COLO668 (cell line): Measurements from ENCODE around the gene HSD17B12.

Source experiments
- DNase-seq: peaks from one replicate; lab custom pipeline; 2025; ENCODE audit not compliant: unreplicated experiment; lab: John Stamatoyannopoulos, UW

Gene HSD17B12

DNA sequence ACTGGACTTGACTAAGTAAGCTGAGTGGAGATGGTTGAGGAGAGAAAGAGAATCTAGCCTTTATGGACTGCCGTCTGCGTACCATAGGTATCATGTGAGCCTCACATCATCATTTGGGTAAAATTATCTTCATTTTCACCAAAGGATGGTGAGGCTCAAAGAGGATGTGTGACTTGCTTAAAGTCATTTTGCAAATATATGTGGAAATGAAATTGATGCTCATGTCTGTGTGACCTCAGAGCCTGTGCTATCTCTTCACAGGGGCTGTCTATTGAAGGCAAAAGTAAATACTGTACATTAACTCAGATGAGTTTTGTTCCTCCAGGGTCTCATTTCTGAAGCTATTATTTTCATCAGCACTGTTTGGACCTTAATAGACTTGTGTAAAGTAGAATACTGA is 116.8 kb downstream of the HSD17B12 start:
- DNase-seq: no peak

DNA sequence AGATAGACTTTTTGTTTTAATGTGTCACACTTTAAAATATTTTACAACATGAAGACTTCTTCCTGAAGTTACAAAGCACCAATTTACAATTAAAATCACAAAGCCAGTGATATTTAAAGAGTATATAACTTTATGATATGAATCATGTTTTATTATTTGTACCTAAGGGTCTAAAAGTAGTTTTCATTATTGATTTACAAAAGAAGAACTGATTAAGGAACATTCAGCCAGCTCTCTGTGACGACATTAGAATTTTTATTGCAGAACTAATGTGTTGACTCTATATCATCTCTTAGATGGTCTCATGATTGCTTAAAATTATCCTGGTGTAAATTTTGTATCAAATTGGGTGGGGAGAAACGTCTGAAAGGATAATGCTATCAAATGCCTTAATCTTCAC is 117.3 kb downstream of the HSD17B12 start:
- no peak for DNase-seq

DNA sequence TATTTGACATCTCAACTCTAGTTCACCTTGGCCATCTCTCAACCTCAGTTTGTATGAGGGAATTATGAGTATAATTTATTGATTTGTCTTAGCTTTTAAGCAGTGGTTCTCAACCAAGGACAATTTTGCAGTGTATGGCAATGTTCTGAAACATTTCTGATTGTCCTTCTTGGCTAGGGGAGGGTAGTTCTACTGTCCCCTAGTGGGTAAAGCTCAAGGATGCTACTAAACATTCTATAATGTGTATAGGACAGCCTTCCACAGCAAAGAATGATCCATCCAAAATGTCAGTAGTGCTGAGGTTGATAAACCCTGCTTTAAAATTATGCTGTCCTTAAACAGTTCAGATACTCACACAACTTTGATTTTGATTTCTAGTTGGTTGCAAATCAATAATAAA is 122.0 kb downstream of the HSD17B12 start:
- no peak for DNase-seq

DNA sequence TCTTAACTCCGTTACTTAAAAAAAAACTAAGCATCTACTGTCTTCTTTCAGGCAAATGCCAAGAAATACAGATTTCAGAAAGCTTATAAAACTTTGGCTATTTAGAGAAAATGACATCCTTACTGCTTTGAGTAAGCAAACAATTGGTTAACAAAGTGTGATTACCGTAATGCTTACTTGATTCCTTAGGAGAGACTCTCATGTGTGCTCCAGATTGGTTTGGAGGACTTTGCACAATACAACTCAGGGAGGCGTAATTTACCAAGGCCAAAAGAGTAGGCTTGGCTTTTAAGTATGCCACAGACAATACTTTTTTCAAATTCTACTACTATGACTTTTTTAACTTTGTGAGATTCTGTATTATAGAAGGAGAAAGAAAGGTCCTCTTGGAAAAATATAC is 123.2 kb downstream of the HSD17B12 start:
- DNase-seq: no peak

DNA sequence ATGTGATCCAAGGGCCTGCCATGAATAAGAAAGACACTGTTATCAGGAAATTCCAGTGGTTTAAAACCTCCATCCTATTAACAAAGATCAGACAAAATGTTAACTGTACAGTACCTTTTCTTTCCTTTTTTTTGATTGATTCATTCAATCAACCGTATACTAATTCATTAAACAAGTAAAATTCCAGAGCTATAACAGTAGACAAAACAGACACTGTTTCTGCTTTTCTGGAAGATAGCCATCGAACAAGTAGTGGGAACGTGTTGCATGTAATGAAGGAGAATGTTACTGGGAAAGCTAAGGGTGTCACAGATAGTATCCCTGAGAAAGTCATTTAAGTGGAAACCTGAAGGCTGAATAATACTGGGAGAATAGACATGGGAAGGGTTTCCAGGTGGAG is 126.4 kb downstream of the HSD17B12 start:
- no peak for DNase-seq

DNA sequence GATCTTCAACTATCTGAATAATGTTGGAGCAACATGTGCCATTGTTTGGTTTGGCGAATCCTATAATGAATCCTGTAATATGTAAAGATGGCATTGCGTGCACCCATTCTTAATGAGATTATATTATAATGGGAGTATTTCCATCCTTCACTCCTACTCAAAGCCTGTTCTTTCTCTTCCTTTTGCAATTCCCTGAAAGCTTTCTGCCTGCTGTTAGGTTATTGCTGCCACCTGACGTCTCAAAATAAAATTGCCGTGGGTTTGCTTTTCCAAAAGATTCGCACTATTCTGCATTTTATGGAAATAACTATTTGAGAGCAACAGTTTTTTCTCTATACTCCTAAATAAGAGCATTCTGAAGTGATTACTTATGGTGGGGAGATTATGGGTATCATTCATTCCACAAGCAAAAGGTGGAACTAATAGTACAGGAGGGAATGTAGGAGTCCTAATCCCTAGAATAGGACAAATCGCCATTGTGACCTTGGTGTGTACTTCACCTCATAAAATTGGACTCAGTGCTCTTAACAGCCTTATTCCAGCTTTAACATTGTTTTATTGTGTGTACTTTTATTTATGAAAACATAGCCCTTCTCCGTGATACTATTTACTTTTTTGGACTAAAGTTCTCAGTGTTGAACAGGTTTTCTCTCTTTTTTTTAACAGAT is 130.5 kb downstream of the HSD17B12 start:
- no peak for DNase-seq

DNA sequence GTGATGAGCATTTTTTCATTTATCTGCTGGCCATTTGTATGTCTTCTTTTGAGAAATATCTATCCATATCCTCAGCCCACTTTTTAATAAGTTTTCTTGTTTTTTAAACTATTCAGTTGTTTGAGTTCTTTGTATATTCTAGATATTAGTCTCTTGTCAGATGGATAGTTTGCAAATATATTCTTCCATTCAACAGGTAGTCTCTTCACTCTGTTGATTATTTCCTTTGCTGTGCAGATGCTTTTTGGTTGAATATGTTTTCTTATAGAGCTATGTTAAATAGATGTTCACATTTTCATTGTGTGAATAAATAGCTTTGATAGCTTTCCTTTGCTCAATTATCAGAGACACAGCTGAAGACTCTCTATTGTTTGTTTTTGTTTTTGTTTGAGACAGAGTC is 131.9 kb downstream of the HSD17B12 start:
- no peak for DNase-seq

DNA sequence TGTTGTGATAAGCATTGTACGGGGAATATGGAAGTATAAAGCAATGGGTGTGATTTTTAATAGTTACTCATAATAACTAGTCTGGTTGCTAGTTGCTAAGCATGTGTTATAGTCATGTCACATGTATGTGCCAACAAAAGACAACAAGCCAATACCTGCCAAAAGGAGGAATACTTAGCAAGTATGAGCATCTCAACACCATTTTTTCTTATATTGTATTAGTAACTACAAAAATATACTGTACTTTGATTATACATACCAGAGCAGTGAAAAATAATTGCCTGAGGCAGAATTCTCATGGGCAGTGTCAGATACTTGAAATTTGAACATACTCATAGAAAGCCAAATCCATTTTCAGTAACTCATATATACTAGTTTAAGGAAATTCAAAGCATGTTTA is 137.7 kb downstream of the HSD17B12 start:
- DNase-seq: no peak

DNA sequence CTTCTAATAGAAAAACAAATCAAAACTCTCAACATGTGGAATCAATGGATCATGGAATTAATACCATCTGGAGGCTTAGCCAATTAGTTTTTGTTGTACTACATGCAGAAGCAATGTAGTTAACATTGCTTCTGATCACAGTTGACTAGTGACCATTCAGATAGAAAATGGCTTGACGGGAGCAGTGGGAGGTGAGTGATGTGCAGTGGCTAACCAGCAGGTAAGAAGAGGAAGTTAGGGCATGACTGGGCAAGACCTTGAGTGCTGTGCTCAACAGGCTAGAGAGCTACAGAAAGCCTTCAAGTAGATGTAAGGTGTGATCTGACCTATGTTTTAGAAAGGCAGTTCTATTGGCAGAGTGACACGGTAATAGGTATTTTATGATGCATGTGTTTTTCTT is 139.4 kb downstream of the HSD17B12 start:
- DNase-seq: no peak

DNA sequence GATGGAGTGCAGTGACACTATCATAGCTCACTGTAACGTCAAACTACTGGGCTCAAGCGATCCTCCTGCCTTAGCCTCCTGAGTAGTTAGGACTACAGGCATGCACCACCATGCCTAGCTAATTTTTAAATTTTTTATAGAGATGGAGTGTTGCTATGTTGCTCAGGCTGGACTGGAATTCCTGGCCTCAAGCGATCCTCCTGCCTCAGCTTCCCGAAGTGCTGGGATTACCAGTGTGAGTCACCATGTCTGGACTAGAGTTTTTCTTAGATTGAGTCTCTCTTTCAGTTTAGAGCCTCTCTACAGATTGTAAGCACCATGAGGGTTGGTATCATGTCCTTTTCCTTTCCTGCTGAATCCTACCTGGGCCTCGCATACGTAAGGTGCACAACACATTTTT is 142.8 kb downstream of the HSD17B12 start:
- no peak for DNase-seq

DNA sequence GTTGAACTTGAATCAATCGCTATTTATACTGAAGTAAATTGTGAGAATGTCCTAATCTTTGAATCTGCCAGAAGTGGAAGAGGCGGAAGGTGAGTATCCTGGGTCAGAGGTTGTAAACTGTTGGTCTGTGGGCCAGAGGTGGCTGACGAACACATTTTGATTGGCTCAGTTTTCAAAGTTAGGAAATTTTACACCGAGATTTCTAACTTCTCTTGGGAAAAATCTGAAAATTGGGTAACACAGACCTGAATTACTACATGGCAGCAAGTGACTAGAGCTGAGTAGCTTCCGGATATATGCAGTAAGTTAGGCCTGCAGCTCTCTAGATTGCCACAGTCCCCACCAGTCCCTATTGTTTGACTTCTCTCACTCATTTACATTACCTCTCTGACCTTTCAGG is 143.3 kb downstream of the HSD17B12 start:
- no peak for DNase-seq

DNA sequence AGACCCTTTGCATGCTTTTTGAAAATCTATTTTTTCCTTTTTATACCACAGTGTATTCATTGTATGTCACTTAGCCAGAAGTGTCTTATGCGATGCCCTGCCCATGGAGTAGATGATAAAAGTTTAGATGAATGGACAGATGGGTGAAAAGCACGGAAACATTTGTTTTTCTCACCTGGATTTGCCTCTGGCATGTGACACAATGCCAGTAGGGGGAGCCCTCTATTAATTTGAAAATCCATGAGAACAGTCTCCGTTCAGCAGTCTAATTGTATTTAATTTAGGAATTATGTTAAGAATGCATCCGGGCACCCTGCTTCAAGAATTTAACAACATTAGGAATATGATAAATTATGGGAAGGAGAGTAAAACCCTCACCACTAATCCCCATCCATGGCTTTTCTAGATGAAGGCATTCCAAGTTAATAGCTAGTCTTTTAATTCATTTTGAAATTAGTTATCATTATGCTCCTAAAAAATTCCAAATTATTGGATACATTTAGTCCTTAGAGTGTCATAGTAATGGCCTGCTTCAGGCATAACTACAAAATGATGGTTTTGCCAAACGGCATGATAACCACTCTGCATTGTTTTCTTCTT is 144.8 kb downstream of the HSD17B12 start:
- DNase-seq: no peak

DNA sequence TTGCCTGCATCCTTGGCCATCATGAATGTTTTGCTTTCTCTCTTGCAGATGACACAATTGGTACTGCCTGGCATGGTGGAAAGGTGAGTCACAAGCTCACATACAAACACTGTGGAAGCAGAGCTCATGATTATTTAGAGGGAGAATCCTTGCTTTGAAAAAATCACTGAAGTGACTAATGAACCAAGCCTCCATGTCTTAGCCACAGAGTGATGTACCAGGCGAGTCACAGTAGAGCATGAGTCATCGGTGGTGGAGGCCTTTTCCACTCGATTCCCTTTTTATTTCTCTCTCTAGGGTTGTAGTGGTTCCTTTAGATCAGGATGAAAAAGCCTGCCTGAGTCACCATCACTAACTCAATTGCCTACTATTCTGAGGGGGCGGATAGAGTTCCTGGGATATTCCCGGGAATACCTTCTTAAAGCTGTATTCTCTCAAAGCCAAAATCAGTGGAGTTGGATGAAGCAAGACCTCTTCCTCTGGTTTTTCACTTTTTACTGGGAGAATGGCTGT is 150.4 kb downstream of the HSD17B12 start:
- DNase-seq: peak; percentile 13

DNA sequence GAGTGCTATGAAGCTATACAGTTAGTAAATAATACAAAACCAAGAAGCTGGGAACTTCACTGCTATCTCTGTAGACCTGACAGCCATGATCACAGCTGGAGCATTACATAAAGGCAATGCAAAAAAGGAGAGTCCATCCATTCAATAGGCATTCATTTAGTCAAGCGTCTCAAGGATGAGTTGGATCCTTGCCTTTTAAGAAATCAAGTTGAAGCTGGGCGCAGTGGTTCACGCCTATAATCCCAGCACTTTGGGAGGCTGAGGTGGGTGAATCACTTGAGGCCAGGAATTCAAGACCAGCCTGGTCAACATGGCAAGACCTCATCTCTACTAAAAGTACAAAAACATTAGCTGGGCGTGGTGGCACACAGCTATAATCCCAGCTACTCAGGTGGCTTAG is 152.0 kb downstream of the HSD17B12 start:
- no peak for DNase-seq

DNA sequence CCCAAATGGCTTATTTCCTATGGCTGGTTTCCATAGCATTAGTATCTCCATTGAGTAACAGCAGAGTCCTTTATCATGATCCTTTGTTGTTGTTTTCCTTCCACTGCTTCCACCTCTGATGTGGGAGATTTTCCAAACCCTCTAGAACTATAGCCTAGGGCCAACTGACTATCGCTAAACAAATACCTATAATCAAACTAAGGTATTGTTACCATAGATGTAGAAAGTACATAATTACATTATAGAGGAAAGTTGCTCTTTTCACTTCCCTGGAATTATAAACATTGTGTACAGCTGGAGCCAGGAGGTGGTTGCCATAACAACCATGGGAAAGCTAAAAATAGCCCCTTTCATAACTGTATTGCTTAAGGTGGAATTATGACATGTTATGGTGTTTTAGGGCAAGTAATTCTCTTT is 153.1 kb downstream of the HSD17B12 start:
- no peak for DNase-seq

DNA sequence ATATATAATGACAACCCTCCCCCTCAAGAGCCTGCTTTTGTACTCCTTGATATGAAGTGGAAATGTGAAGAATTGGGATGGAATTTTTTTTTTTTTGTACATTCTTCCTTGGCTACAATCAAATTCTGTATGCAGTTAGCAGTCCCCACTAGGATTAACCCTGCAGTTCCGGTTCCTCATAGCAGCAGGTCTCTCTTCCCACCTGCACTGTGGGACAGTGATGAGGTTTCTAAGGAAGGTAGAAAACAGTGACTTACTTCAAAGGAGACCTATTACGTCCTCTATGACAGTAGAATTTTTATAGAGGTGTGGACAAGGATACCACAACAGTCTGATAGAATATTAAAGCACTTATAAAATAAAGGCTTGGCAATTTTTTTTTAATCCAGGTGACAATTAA is 153.7 kb downstream of the HSD17B12 start:
- no peak for DNase-seq

DNA sequence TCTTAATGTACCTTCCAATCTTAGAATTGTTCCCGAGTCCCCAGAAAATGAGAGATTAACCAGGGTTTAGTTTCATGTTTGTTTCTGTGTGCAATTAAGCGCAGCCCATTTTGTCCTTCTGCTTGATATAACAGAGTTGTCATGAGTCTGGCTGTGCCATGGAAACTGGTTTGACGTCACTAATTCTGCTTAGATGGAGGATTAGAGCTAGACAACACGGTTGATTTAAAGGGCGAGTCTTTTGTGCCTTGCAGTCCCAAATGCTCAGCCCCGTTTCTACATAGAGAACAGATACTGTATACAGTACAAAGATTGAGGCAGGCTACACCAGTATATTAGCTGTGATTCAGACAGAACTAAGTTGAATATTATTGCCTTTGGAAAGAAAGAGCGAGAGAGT is 154.6 kb downstream of the HSD17B12 start:
- DNase-seq: no peak

DNA sequence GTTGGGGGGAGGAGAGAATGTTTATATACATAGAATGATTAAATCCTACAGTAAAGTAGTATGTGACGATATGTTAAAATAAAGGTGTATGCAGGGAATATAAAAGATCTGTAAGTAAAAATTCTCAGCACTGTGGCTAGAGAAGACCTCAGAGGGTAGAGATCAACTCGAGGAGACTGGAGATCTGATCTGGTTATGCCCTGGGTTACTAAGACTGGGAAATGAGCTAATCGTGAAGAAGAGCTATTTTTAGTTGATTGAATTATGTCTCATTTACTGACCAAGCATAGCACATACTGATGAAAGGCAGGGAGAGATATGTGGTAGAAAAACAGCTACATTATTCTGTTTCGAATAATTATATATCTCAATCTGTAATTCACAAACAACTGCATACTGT is 157.3 kb downstream of the HSD17B12 start:
- no peak for DNase-seq

DNA sequence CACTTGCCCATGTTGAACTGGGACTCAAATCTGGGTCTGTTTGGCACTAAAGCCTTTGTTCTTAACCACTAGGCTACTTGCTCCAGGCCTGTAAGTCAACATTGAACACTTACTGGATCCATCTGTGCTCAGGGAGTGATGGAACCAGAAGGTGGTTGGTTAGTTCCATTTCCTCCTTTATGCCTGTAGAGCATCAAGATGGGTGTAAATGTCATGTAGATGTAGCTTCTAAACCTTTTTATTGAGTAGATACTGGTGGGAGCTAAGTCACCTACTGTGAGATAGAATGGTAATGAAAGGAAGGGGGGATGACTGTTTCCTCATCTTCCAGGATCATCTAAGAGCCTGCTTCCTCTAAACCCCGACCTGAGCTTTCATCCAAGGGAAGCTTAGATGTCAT is 161.5 kb downstream of the HSD17B12 start:
- no peak for DNase-seq

DNA sequence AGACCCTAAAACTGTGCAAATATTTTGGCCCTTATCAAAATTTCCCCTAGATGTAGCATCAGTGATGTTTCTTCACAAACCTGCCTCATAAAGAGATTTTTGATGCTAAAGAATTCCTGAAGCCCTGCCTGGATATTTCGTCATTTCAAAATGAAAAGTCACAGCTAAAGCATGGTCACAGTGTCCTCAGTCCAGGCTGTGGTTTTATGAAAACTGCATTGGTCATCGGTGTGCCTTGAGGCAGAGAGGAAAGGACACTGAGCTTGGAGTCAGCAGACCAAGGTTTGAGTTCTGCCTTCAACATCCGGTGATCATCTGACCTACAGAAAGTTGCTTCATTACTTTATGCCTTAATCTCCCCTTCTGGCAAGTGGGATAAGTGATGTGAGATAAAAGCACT is 165.3 kb downstream of the HSD17B12 start:
- no peak for DNase-seq

DNA sequence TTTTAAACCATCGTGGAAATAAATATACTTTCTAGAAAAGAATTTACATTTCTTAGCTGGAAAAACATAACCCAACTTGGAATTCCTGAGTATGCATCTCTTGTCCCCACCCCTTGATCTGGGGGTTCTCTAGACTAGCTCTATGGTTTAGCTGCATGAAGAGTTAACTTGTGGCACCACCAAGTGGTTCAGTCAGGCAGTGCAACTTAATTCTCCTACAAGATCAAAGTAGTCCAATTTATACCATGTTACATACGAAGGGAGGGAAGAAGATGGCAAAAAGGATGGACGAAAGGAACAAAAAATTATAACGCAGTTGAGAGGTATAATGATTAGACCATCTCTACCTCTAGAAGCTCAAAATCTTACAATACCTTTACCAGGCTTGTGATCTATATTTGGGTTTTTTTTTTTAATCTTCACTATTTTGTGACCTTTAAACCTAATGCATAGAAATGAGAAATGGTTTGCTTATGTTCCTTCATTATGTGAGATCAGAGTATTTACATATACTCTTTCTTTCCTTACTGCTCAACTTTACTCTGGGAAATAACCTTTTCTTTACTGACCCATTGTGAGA is 171.6 kb downstream of the HSD17B12 start:
- peak; percentile 60 for DNase-seq

DNA sequence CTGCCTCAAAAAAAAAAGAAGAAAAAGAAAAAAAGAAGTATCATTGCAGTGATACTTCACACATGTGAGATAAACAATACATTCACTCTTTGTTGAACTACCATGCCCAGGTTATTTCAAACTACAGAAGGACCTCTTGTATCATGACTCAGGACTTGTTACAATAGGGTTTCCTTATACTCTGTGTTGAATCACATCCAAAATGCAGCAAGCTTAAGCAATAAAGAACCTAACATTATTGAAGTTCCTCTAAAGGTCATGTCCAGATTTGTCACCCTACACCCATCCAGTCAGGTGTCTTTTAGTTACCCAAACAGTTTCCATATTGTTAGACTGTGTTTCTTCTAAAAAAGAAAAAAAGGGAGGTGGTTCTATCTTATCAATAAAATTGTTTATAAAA is 173.2 kb downstream of the HSD17B12 start:
- DNase-seq: no peak

DNA sequence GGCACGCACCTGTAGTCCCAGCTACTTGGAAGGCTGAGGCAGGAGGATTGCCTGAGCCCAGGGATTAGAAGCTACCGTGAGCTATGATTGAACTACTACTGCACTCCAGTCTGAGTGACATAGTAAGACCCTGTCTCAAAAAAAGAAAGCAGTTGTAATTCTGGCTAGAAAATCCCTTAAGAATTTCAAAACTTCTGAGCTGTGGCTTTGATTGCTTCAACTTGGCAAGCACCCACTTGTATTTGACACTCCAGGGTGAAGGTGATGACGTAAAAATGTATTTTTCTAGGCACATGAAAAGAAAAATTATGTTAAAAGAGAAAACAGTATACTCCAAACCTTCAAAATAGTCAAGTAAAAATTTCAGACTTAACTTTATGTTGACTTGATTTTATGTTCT is 176.5 kb downstream of the HSD17B12 start:
- no peak for DNase-seq
